ENCODE measurements around the gene WWTR1.

The WWTR1 gene

DNA sequence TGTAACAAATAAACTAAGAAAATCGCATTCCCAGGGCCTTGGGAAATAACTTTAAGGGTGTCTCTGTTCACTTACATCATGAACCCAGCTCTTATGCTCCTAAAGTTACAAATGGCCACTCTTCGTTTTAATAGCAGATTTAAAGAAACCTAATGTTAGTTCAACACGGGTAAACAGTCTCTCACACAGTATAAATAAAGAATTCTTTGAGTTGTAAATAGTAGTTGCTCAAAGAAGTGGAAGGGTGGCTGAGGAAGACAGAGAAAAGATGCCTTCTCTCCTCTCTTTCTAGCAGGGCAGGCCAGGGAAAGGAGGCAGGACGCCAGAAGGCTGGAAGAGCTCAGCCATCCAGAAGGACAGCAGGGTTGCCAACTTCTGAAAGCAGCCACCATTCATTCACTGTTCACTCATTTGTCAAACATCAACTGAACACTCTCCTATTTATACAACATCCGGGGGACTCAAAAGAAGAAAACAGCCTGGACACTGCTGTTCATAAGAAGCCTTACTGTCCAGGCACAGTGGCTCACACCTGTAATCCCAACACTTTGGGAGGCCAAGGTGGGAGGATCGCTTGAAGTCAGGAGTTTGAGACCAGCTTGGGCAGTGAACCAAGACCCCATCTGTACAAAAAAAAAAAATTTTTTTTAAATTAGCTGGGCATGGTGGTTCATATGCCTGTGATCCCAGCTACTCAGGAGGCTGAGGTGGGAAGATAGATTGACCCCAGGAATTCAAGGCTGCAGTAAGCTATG is 47.3 kb downstream of the WWTR1 start:
- H3K9me3 ChIP-seq: no peaks in the 10 kb centered on the region
- TF ChIP-seq, protein P1, sequence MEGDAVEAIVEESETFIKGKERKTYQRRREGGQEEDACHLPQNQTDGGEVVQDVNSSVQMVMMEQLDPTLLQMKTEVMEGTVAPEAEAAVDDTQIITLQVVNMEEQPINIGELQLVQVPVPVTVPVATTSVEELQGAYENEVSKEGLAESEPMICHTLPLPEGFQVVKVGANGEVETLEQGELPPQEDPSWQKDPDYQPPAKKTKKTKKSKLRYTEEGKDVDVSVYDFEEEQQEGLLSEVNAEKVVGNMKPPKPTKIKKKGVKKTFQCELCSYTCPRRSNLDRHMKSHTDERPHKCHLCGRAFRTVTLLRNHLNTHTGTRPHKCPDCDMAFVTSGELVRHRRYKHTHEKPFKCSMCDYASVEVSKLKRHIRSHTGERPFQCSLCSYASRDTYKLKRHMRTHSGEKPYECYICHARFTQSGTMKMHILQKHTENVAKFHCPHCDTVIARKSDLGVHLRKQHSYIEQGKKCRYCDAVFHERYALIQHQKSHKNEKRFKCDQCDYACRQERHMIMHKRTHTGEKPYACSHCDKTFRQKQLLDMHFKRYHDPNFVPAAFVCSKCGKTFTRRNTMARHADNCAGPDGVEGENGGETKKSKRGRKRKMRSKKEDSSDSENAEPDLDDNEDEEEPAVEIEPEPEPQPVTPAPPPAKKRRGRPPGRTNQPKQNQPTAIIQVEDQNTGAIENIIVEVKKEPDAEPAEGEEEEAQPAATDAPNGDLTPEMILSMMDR (IDR thresholded peaks at IDR 0.05; ENCODE audit: low read depth, low read length): no peak
- no peak for DNase-seq
- no peaks in the 10 kb centered on the region for H3K4me1 ChIP-seq
- no peaks in the 10 kb centered on the region for H3K27me3 ChIP-seq
- H3K4me3 ChIP-seq (ENCODE audit: low read depth, low read length): no peak overlapping the region
- H3K36me3 ChIP-seq: no peaks in the 10 kb centered on the region

DNA sequence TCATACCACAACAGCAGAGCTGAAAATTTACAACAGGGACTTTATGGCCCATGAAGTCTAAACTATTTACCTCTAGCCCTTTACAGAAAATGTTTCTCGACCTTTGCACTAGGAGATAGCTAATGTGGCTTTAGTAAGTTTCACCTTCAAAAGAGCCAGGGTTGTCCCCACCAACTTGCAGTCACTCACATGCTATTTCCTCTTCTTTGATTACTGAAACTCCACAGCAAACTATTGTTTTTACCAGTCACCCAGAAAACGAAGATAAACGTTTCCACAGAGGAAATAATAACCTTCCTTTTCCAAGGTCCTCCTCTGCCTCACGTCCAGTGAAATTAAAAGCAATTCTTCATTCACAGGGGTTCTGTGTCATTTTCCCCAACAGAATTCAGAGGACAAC is 48.2 kb downstream of the WWTR1 start:
- H3K4me3 ChIP-seq (ENCODE audit: low read depth, low read length): no peak overlapping the region
- no peaks in the 10 kb centered on the region for H3K4me1 ChIP-seq
- TF ChIP-seq, protein P1 (IDR thresholded peaks at IDR 0.05; ENCODE audit: low read depth, low read length): no peak
- no peaks in the 10 kb centered on the region for H3K27me3 ChIP-seq
- no peaks in the 10 kb centered on the region for H3K9me3 ChIP-seq
- DNase-seq: no peak
- no peaks in the 10 kb centered on the region for H3K36me3 ChIP-seq

GRCh38 chr3:149608987-149609386 is 48.8 kb downstream of the WWTR1 start:
- no peak for DNase-seq
- TF ChIP-seq, protein P1 (IDR thresholded peaks at IDR 0.05; ENCODE audit: low read depth, low read length): no peak
- H3K4me1 ChIP-seq: no peaks in the 10 kb centered on the region
- no peaks in the 10 kb centered on the region for H3K36me3 ChIP-seq
- no peak overlapping the region for H3K4me3 ChIP-seq (ENCODE audit: low read depth, low read length)
- H3K9me3 ChIP-seq: no peaks in the 10 kb centered on the region
- H3K27me3 ChIP-seq: no peaks in the 10 kb centered on the region

GRCh38 chr3:149605902-149606301 is 51.9 kb downstream of the WWTR1 start:
- no peak for DNase-seq
- TF ChIP-seq, protein P1 (IDR thresholded peaks at IDR 0.05; ENCODE audit: low read depth, low read length): no peak
- Histone ChIP-seq H3K9me3 (no peaks in the 10 kb centered on the region), H3K4me1 (no peaks in the 10 kb centered on the region), H3K27me3 (no peaks in the 10 kb centered on the region), H3K36me3 (no peaks in the 10 kb centered on the region), H3K4me3 (ENCODE audit: low read depth, low read length) (no peak overlapping the region)

DNA sequence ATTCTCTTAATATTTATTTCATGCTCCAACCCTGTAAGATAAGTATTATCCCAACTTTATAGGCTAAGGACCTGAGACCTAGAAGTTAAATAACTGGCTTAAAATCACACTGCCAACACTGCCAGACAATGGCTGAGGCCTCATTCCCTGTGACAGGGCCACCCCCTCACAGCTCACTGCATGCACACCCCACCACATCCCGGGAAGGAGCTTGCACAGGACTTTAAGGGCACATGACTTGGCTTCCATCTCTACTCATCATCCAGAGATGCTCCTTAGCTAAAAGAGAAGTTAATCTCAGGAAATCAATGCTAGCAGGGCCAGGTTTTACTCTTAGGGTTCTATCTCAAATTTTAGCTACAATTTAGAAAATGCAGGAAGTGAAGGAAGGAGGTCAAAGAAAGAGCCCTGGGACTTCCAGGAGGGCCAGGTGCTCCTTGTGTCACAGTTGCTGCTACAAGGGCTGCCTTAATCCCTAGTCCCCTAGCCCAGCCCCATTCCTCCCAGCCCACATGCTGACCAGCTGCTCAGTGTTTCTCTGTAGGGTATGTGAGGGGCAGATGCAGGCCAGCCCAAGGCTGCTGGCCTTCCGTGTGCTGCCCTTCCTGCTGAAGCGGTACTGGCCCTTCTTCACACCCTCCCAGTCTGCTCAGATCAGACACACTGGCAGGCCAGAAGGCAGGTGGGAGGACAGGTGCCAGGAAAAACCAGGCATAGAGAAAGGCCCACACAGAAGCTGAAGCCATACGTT is 53.5 kb downstream of the WWTR1 start:
- Histone ChIP-seq H3K4me1 (no peaks in the 10 kb centered on the region), H3K4me3 (ENCODE audit: low read depth, low read length) (no peak overlapping the region), H3K9me3 (no peaks in the 10 kb centered on the region), H3K36me3 (no peaks in the 10 kb centered on the region), H3K27me3 (no peaks in the 10 kb centered on the region)
- TF ChIP-seq, protein P1 (IDR thresholded peaks at IDR 0.05; ENCODE audit: low read depth, low read length): no peak
- no peak for DNase-seq
